Rectal smooth muscle tissue (tissue), 1 donor: ENCODE data around the gene PITPNC1.

Source experiments
- H3K27ac ChIP-seq: one replicate; pipeline ENCODE4 v1.7.0; 2013; ENCODE audit warnings: low read depth, low read length, inconsistent platforms
- H3K27me3 ChIP-seq: one replicate; pipeline ENCODE4 v1.7.0; 2013; ENCODE audit warnings: low read length; ENCODE audit not compliant: control insufficient read depth, insufficient read depth
- H3K36me3 ChIP-seq: one replicate; pipeline ENCODE4 v1.7.0; 2013; ENCODE audit warnings: low read length; ENCODE audit not compliant: control insufficient read depth, insufficient read depth
- H3K4me1 ChIP-seq: one replicate; pipeline ENCODE4 v1.7.0; 2013; ENCODE audit warnings: low read length; ENCODE audit not compliant: control insufficient read depth, insufficient read depth
- H3K4me3 ChIP-seq: one replicate; pipeline ENCODE4 v1.7.0; 2013; ENCODE audit warnings: low read length
- H3K9ac ChIP-seq: one replicate; pipeline ENCODE4 v1.7.0; 2013; ENCODE audit warnings: low read length

PITPNC1 gene

GRCh38 chr17:67442787-67443624 is 65.9 kb downstream of the PITPNC1 start:
- no peaks in the 10 kb centered on the region for H3K4me1 ChIP-seq
- H3K27me3 ChIP-seq: no peaks in the 10 kb centered on the region
- H3K27ac ChIP-seq: no peak overlapping the region
- no peak overlapping the region for H3K9ac ChIP-seq
- H3K4me3 ChIP-seq: no peak overlapping the region
- H3K36me3 ChIP-seq: no peaks in the 10 kb centered on the region

DNA sequence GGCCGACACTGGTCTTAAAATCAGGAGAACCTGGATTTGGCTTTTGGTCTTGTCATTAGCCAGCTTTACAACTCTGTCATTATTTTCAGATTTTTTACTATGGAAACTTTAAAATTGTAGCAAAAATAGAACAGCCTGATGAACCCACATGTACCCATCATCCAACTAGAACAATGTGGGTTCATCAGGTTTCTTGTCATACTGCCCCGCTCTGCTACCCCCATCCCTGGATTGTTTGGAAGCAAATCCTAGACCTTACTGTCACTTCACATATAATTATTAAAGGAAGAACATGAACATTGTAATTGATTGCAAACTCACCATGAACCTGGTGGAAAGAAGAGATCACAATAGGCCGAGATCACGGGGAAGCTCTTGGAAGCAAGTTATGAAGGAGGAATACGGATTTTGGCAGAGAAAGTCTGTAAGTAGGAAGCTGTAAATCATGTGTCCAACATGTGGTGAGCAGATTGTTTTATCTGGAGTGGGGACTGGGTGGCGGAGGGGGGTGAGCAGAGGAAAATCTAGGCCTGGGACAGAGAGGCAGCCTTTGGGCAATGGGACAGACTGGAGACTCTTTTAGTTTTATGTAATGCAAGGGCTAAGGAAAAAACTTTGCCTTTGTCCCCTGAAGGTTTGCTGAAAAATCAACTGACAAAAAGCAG is 67.0 kb downstream of the PITPNC1 start:
- Histone ChIP-seq H3K36me3 (no peaks in the 10 kb centered on the region), H3K4me3 (no peak overlapping the region), H3K9ac (no peak overlapping the region), H3K27me3 (no peaks in the 10 kb centered on the region), H3K4me1 (no peaks in the 10 kb centered on the region), H3K27ac (peak overlapping the region; percentile 45)

DNA sequence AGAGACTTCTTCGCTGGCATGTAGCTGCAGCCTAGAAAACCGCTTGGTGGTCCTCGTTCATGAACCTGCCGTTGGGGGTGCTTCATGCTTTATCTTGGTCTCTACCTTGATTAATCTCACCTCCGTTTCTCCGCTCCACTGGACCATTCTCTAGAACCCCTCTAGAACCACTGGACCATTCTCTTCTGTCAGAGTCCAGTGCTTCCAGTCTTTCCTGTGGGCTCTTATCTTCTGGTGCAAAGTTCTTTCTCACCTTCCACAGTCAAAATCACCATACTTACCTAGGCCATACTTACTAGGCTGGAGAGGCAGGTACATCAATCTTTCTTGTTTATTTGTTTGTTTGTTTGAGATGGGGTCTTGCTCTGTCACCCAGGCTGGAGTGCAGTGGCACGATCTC is 71.4 kb downstream of the PITPNC1 start:
- H3K4me3 ChIP-seq: no peak overlapping the region
- H3K36me3 ChIP-seq: no peaks in the 10 kb centered on the region
- no peak overlapping the region for H3K9ac ChIP-seq
- no peak overlapping the region for H3K27ac ChIP-seq
- H3K4me1 ChIP-seq: no peaks in the 10 kb centered on the region
- H3K27me3 ChIP-seq: no peaks in the 10 kb centered on the region

DNA sequence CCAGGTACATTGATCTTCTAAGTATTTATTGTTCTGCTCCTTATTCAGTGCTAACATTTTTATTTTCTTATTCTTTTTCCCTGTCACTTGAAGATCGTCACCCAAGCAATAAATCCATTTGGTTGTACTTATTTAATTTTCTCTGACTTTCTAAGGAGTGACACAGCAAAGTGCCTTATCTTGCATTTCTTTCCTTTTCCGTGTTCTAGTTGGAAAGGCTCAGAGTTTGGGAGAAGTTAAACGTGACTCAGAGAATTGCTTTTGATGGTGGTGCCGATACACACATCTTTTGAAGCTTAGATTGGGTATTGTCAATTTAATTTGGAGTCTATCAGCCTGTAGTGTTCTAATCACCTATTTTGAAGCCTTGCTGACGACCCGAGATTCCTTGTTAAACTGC is 72.0 kb downstream of the PITPNC1 start:
- H3K4me1 ChIP-seq: no peaks in the 10 kb centered on the region
- H3K4me3 ChIP-seq: no peak overlapping the region
- no peaks in the 10 kb centered on the region for H3K36me3 ChIP-seq
- H3K9ac ChIP-seq: no peak overlapping the region
- H3K27ac ChIP-seq: no peak overlapping the region
- H3K27me3 ChIP-seq: no peaks in the 10 kb centered on the region

DNA sequence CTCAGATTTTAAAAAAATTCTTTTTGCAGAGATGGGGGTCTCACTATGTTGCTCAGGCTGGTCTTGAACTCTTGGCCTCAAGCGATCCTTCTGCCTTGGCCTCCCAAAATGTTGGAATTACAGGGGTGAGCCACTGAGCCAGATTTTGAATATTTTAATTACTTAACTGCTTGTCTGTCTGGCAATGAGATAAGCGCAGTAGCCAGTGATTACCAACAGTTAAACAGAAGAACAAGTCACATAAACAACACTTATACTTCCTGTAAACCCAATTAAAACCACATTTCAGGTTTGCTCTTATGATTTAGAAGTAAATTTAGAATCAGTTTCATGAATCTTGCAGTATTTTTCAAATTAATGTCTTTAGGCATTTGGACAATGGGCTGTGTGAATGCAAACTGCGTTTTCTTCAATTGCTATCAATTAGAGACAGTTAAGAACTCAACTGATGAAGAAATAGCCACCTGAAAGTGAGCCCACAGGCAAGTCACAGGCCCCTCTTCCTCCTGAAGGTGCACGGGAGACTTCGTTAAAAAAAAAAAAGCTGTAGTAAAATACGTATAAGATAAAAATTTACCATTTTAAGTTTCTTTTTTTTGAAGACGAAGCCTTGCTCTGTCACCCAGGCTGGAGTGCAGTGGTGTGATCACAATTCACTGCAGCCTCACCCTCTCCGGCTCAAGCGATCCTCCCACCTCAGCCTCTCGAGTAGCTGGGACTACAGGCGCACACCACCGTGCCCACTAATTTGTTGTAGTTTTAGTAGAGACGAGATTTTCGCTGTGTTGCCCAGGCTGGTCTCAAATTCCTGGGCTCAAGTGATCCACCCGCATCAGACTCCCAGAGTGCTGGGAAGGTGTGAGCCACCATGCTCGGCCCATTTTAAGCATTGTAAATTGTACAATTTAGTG is 73.0 kb downstream of the PITPNC1 start:
- no peak overlapping the region for H3K27ac ChIP-seq
- H3K36me3 ChIP-seq: no peaks in the 10 kb centered on the region
- no peak overlapping the region for H3K4me3 ChIP-seq
- no peaks in the 10 kb centered on the region for H3K27me3 ChIP-seq
- no peak overlapping the region for H3K9ac ChIP-seq
- H3K4me1 ChIP-seq: no peaks in the 10 kb centered on the region

DNA sequence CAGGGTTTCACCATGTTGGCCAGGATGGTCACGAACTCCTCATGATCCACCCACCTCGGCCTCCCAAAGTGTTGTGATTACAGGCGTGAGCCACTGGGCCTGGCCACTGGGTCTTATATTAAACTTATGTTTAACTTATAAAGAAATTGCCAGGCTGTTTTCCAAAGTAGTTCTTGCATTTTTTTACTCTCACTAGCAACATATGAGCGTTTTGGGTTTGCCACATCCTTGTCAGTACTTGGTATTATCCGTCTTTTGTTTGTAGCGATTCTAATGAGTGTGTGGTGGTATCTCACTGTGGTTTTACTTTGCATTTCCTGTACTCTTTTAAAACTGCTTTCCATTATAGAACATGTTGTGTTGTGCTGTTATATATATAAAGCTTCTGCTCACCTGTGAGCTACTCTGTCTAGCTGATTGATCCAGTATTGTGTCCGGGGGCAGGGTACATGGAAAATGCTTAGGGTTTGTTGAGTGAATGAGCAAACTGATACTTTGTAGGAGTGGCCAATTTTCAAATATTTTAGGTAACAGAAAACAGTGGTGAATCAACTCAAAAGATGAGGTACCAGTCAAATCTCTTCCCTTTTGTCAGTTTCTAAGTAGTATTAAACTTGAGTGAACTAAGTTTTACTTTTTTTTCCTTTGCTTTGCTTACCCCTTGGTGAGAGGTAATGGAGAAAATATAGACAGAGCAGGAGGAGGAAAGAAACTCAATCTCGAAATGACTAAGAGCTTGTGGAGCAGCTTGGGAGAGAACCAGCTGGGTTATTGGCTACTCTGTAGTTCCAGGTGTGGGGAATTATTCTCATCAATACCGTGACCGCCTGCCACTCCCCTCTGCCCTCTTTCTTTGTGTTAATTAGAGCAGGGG is 75.8 kb downstream of the PITPNC1 start:
- no peak overlapping the region for H3K9ac ChIP-seq
- H3K4me1 ChIP-seq: no peaks in the 10 kb centered on the region
- H3K27me3 ChIP-seq: no peaks in the 10 kb centered on the region
- no peaks in the 10 kb centered on the region for H3K36me3 ChIP-seq
- no peak overlapping the region for H3K4me3 ChIP-seq
- H3K27ac ChIP-seq: no peak overlapping the region

- Histone ChIP-seq H3K9ac (no peak overlapping the region), H3K27me3 (no peaks in the 10 kb centered on the region), H3K36me3 (no peaks in the 10 kb centered on the region), H3K4me3 (no peak overlapping the region), H3K4me1 (no peaks in the 10 kb centered on the region), H3K27ac (no peak overlapping the region)
These were observed 79.0 kb downstream of the PITPNC1 start for GRCh38 chr17:67456103-67456502.

- no peak overlapping the region for H3K27ac ChIP-seq
- H3K27me3 ChIP-seq: no peaks in the 10 kb centered on the region
- no peak overlapping the region for H3K4me3 ChIP-seq
- H3K4me1 ChIP-seq: no peaks in the 10 kb centered on the region
- H3K9ac ChIP-seq: no peak overlapping the region
- no peaks in the 10 kb centered on the region for H3K36me3 ChIP-seq
These were observed 79.8 kb downstream of the PITPNC1 start for GRCh38 chr17:67456889-67457288.

DNA sequence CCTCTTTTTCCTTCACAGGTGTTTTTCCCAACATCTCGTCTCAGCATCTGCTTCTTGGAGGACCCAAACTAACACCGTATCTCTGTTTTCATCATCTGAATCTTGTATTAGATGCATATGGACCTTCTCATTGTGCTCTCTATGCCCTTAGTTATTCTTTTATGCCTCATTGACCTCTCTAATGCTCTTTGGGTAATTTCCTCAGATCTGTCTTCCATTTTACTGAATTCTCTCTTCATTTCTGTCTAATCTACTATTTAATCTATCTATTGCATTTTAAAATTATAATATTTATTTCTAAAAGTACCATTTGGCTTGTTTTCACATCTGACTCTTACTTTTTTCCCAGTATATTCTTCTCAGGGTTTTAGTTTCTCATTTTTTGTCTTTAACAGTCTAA is 81.1 kb downstream of the PITPNC1 start:
- Histone ChIP-seq H3K9ac (no peak overlapping the region), H3K36me3 (no peaks in the 10 kb centered on the region), H3K4me1 (no peaks in the 10 kb centered on the region), H3K27me3 (no peaks in the 10 kb centered on the region), H3K4me3 (no peak overlapping the region), H3K27ac (no peak overlapping the region)

DNA sequence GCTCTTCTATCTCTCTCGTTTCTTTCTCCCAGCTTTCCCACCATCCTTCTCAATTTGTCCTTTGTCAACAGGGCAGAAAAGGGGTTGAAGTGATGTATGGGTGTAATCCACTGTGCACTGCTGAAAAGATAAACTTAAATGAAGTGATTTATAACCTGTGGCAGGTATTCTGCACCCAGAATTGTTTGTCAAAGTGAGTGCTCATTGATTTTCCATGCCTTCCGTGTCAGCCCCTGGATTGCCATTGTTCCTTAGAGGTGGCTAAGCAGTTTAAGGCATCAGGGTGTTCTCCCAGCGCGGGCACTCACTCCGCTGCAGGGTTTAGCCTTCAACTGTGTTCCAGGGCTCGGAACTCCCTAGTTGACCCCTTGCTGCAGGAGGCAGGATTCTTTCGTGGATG is 82.9 kb downstream of the PITPNC1 start:
- no peak overlapping the region for H3K4me3 ChIP-seq
- H3K4me1 ChIP-seq: no peaks in the 10 kb centered on the region
- no peak overlapping the region for H3K27ac ChIP-seq
- H3K36me3 ChIP-seq: no peaks in the 10 kb centered on the region
- H3K9ac ChIP-seq: no peak overlapping the region
- no peaks in the 10 kb centered on the region for H3K27me3 ChIP-seq

GRCh38 chr17:67461228-67461780 is 84.2 kb downstream of the PITPNC1 start:
- Histone ChIP-seq H3K36me3 (no peaks in the 10 kb centered on the region), H3K27ac (no peak overlapping the region), H3K27me3 (no peaks in the 10 kb centered on the region), H3K4me1 (no peaks in the 10 kb centered on the region), H3K9ac (no peak overlapping the region), H3K4me3 (no peak overlapping the region)
